GM12874 (cell line): ENCODE results near the gene KRTAP10-10.

Experiments
- TF ChIP-seq, protein P1 (sequence below): IDR thresholded peaks from 2 replicates; pipeline ENCODE4 v1.5.1; 2011; ENCODE audit warnings: low read depth, mild to moderate bottlenecking, control low read depth, low read length, moderate library complexity; ENCODE audit not compliant: insufficient read depth

The KRTAP10-10 gene

DNA sequence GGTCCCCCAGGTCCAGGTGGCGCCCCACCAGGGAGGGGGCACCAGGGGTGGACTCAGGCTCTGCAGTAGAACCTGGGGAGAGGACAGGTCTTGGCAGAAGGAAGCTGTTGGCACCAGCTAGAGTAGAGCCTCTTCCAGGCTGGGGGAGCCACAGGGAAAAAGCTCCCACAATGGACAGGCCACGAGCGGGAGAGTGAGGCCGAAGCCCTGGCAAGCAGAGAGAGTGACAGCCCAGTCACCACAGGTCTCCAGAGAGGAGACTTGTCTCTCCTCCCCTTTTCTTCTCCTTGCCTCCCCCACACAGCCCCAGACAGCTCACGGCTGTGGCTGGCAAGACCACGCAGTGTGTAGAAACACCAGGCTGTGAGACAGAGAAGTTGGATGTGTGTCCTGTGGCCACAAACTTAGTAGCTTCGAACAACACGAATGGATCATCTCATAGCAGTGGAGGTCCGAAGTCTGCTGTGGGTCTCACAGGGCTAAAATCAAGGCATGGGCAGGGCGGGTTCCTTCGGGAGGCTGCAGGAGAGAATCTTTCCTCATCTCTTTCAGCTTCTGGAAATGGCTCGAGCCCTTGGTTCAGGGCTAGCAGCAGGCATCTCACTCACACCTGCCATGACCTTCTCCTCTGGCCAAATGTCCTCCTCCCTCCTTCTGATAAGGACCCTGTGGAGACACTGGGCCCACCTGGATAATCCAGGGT, 14.0 kb downstream of the KRTAP10-10 start:
- TF ChIP-seq, protein P1, sequence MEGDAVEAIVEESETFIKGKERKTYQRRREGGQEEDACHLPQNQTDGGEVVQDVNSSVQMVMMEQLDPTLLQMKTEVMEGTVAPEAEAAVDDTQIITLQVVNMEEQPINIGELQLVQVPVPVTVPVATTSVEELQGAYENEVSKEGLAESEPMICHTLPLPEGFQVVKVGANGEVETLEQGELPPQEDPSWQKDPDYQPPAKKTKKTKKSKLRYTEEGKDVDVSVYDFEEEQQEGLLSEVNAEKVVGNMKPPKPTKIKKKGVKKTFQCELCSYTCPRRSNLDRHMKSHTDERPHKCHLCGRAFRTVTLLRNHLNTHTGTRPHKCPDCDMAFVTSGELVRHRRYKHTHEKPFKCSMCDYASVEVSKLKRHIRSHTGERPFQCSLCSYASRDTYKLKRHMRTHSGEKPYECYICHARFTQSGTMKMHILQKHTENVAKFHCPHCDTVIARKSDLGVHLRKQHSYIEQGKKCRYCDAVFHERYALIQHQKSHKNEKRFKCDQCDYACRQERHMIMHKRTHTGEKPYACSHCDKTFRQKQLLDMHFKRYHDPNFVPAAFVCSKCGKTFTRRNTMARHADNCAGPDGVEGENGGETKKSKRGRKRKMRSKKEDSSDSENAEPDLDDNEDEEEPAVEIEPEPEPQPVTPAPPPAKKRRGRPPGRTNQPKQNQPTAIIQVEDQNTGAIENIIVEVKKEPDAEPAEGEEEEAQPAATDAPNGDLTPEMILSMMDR = no peak

DNA sequence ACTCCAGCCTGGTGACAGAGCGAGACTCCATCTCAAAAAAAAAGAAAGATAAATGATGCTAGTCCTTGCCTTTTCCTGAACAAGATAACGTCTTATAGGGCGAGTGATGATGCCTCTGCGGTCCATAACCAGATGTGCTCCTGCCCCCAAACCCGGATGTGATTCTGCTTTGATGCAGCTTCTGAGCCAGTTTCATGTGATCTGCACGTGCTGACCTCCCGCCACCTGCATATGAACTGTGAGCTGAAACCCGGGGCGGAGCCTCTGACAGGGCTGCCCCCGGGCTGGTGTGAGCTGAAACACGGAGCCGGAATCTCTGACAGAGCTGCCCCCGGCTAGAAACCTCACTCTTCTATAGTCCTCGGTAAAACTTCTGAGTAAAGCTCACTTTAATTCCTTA, 16.0 kb downstream of the KRTAP10-10 start:
- TF ChIP-seq, protein P1 = no peak

DNA sequence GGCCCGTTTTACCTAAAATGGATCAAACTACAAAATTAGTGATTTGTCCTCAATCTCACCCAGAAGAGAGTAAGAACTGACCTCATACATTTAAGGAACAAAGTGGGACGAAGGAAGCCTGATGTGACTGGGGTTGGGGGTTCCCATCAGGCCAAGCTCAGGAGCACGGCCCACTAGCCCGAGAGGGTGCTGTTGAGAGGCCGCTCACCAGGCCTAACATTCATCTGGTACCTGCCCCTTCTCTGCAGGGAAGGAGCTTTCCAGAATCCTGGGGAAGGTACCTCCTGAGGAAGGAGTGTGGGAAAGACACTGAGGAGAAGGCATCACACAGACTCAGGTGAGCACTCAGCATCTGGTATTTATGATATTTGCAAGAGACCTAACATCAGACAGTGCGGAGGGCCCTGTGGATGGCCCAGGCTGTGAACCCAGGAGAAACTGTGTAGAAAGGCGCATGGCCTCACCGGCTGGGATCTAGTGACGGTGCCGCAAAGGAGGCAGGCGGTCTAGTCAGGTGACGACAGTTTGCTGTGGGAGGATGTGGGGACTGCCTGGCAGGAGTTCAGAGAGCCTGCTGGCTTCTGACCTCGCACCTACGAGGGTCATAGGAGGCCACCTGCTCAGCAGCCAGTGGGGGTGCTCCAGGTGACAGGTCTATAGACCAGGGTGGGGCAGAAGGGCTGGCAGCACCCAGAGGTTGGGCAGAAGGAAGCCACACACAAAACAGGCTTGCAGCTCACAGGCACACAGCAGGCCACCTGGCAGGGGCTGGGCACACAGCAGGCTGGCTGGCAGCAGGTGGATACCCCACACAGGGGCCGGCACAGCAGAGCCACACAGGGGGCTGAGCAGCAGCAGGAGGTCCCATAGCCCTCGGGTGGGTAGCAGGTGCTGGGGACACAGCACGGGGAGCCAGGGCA, 16.8 kb downstream of the KRTAP10-10 start:
- TF ChIP-seq, protein P1 = no peak

DNA sequence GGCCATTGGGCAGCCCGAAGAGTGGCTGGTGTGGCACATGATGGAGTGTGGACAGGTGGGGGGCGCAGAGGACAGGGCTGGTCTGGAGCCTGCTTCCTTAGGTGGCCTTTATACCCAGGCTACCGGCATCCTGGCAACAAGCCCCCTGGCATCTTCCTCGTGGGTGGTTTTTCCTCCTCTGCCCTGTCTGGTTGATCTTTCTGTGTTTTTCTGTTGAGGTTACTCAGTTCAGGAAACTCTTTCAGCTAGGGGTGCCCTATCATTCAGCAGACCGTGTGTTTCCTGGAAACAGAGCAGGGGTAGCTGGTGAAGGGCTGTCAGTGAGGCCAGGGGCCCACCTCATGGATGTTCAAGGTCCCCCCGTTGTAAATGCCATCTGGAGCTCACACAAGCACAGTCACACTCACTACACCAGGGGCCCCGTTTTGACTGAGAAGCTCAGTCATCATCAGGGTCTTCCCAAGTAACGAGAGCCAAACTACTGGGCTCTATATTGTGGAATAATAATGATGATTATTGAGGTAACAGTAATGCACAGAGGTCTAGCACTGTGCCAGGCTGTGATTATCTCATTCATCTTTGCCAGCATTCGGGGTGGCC, 17.5 kb downstream of the KRTAP10-10 start, which contains the start of gene KRTAP12-4:
Gene KRTAP12-4 (minus strand): TSS at position 84 of the 600 bp plus-strand sequence. CDS start 45 bp downstream, at position 39.
- TF ChIP-seq, protein P1 = no peak

DNA sequence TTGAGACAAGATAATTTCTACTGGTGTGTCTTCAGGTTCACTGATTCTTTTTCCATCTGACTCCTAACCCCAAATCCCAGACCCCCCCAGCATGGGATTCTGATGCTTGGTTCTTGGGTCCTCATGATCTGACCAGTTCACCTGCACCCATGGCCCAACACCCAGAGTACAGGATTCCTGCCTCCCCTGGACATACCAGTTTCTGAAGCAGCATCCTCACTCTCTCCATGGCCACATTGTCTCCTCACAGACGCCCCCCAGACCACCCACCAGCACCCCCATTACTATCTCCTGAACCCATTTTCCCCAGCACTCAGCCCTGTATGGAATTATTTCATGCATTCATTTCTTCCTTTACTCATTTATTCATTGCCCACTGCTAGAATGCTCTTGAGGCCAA, 19.7 kb downstream of the KRTAP10-10 start:
- TF ChIP-seq, protein P1 = no peak

DNA sequence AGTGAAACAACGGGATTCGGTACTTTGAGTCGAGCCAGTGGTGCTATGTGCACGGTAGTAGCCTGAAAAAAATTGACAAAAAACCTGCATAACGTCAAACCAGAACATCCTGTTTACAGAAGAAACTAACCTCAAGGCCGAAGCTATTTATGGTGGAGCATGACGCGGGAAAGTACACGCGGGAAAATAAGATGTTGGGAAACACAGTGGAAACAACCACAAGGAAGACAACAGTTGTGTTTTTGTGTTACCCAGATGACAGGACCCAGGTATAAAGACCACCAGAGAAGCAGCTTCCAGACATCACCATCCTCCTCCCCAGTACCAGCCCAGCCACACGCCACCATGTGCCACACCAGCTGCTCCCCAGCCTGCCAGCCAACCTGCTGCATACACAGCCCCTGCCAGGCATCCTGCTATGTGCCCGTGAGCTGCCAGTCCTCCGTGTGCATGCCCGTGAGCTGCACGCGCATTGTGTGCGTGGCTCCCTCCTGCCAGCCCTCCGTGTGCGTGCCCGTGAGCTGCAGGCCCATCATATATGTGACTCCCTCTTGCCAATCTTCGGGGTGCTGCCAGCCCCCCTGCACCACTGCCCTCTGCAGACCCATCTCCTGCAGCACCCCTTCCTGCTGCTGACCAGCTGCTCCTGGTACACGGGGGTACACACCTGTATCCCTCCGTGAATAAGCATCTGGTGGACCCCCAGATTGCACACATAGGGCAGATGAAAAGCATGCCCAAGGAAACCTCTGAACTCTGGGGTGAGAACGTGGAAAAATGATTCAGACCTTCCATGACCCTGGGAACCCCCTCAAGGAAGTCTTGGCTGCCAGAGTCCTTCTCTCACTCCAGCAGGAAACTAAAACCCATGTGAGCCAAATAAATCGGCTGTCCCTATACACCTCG, 20.7 kb downstream of the KRTAP10-10 start, which contains the start of gene KRTAP12-3:
Gene KRTAP12-3 (plus strand): TSS at position 298 of the 906 bp plus-strand sequence. CDS start 48 bp downstream, at position 346.
- TF ChIP-seq, protein P1 = no peak
